ENCODE measurements around the gene KCNH1.

- TF ChIP-seq POLR2A (IDR thresholded peaks at IDR 0.05) (no peak), CTCF (IDR thresholded peaks at IDR 0.05 in 4 of 5, conservative IDR thresholded peaks at IDR 0.05 in 1 of 5) (no peak)
These were observed 215.1 kb downstream of the KCNH1 start for GRCh38 chr1:210918893-210919292.
